H1 (cell line): ENCODE measurements around the gene C20orf141.

Experiments used
- CEBPB ChIP-seq: IDR thresholded peaks from 2 replicates; pipeline ENCODE4 v1.6.1; 2012; ENCODE audit warnings: low read depth, low read length
- KDM1A ChIP-seq: fragments of 200-600, 300-600 bp; sonication (generic); IDR thresholded peaks from 2 replicates; pipeline ENCODE4 v1.7.1; 2016; ENCODE audit warnings: mild to moderate bottlenecking, low read length, borderline replicate concordance
- RXRA ChIP-seq: IDR thresholded peaks from 2 replicates; pipeline ENCODE4 v1.6.1; 2011; ENCODE audit warnings: low read depth, mild to moderate bottlenecking, low read length, moderate library complexity; ENCODE audit not compliant: insufficient read depth
- TF ChIP-seq, protein P1 (sequence below): IDR thresholded peaks from 2 replicates; pipeline ENCODE4 v1.6.1; 2012; ENCODE audit warnings: inconsistent platforms
- TF ChIP-seq, protein P2 (sequence below), 3 experiments: IDR thresholded peaks; 1 replicate in 2 of 3; 2 replicates in 1 of 3; pipeline versions ENCODE4 v1.5.1 to v1.6.1; 2011; ENCODE audit warnings: low read length in 3 of 3, mild to moderate bottlenecking in 3 of 3, inconsistent platforms in 2 of 3, low read depth in 1 of 3, moderate library complexity in 1 of 3; ENCODE audit not compliant: insufficient read depth in 1 of 3; ENCODE audit errors: control extremely low read depth in 1 of 3

DNA sequence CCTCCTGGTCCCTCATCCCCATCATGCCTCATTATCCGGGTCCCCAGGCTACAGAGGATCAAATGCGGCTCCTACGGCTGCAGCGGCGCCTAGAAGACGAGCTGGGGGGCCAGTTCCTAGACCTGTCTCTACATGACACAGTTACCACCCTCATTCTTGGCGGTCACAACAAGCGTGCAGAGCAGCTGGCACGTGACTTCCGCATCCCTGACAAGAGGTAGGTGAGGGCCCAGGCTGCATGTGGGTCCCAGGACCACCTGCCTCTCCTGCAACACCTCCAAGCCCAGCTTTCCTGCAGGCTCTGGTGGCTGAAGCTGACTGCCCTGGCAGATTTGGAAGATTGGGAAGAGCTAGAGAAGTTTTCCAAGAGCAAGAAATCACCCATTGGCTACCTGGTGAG is 50.3 kb downstream of the C20orf141 start:
- TF ChIP-seq CEBPB: no peak
- TF ChIP-seq KDM1A: no peak
- TF ChIP-seq, protein P1, sequence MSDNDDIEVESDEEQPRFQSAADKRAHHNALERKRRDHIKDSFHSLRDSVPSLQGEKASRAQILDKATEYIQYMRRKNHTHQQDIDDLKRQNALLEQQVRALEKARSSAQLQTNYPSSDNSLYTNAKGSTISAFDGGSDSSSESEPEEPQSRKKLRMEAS: no peak
- TF ChIP-seq, protein P2, sequence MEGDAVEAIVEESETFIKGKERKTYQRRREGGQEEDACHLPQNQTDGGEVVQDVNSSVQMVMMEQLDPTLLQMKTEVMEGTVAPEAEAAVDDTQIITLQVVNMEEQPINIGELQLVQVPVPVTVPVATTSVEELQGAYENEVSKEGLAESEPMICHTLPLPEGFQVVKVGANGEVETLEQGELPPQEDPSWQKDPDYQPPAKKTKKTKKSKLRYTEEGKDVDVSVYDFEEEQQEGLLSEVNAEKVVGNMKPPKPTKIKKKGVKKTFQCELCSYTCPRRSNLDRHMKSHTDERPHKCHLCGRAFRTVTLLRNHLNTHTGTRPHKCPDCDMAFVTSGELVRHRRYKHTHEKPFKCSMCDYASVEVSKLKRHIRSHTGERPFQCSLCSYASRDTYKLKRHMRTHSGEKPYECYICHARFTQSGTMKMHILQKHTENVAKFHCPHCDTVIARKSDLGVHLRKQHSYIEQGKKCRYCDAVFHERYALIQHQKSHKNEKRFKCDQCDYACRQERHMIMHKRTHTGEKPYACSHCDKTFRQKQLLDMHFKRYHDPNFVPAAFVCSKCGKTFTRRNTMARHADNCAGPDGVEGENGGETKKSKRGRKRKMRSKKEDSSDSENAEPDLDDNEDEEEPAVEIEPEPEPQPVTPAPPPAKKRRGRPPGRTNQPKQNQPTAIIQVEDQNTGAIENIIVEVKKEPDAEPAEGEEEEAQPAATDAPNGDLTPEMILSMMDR (IDR thresholded peaks at IDR 0.05; ENCODE audit: control extremely low read depth in 1 of 3, insufficient read depth in 1 of 3, low read depth in 1 of 3, low read length in 3 of 3): no peak
- no peak for TF ChIP-seq RXRA
